GM23338 (cell line): Measurements from ENCODE around the gene TBCB. TPM values are rescaled to one million over a fixed set of nuclear protein-coding genes. Genes with fewer than 3 reads are reported as not detected.

ENCODE experiments used
- ATAC-seq: fragments of 200-7000 bp; cut with Tn5 transposase; 3 replicates; pipeline ENCODE4 v1.9.1; 2020
- DNase-seq: peaks from one replicate; pipeline ENCODE4 v3.0.0-alpha.2; 2015; ENCODE audit warnings: low spot score
- H2AFZ ChIP-seq: fragments of 200-600 bp; sonication (generic); 2 replicates; pipeline ENCODE4 v1.8.0; 2016; ENCODE audit warnings: antibody characterized with exemption, mild to moderate bottlenecking, moderate library complexity
- H3F3A ChIP-seq: fragments of 200-600 bp; sonication (generic); replicated peaks from 2 replicates; pipeline ENCODE4 v1.8.0; 2017; ENCODE audit warnings: antibody characterized with exemption, mixed run types, low read depth
- H3K27ac ChIP-seq: fragments of 200-600 bp; sonication (generic); 2 replicates; pipeline ENCODE4 v1.6.1; 2016; ENCODE audit warnings: low read depth
- H3K27me3 ChIP-seq: fragments of 200-600 bp; sonication (generic); 2 replicates; pipeline ENCODE4 v1.8.0; 2016; ENCODE audit warnings: mild to moderate bottlenecking, mixed run types, moderate library complexity; ENCODE audit not compliant: insufficient read depth
- H3K36me3 ChIP-seq: fragments of 200-600 bp; sonication (generic); 2 replicates; pipeline ENCODE4 v1.8.0; 2016; ENCODE audit warnings: mild to moderate bottlenecking; ENCODE audit not compliant: insufficient read depth
- H3K4me1 ChIP-seq: fragments of 200-600 bp; sonication (generic); 2 replicates; pipeline ENCODE4 v1.8.0; 2016; ENCODE audit warnings: mild to moderate bottlenecking, moderate library complexity; ENCODE audit not compliant: insufficient read depth
- H3K4me2 ChIP-seq: fragments of 200-600 bp; sonication (generic); 2 replicates; pipeline ENCODE4 v1.7.1; 2017; ENCODE audit warnings: mixed run types
- H3K4me3 ChIP-seq: fragments of 200-600 bp; sonication (generic); 2 replicates; pipeline ENCODE4 v1.6.1; 2016; ENCODE audit warnings: mixed run types
- H3K79me2 ChIP-seq: fragments of 200-600 bp; sonication (generic); replicated peaks from 2 replicates; pipeline ENCODE4 v1.8.0; 2017; ENCODE audit warnings: mild to moderate bottlenecking; ENCODE audit not compliant: insufficient read depth
- H3K9me2 ChIP-seq: fragments of 200-600 bp; sonication (generic); 2 replicates; pipeline ENCODE4 v1.8.0; 2017; ENCODE audit not compliant: insufficient read depth
- H4K20me1 ChIP-seq: fragments of 200-600 bp; sonication (generic); replicated peaks from 2 replicates; pipeline ENCODE4 v1.8.0; 2017; ENCODE audit warnings: mild to moderate bottlenecking; ENCODE audit not compliant: insufficient read depth
- H3K27ac Mint-ChIP-seq: 2 replicates; pipeline ENCODE4 v1.8.0; 2020; ENCODE audit warnings: inconsistent platforms, mild to moderate bottlenecking, moderate library complexity, mixed read lengths
- H3K27me3 Mint-ChIP-seq: 3 replicates; pipeline ENCODE4 v1.8.0; 2022; ENCODE audit warnings: low read depth, mild to moderate bottlenecking, moderate library complexity, mixed read lengths, inconsistent platforms; ENCODE audit not compliant: insufficient read depth, poor library complexity
- H3K36me3 Mint-ChIP-seq: 3 replicates; pipeline ENCODE4 v1.8.0; 2021; ENCODE audit warnings: low read depth, mild to moderate bottlenecking, inconsistent platforms, moderate library complexity, mixed read lengths
- H3K4me1 Mint-ChIP-seq: 3 replicates; pipeline ENCODE4 v1.8.0; 2020; ENCODE audit warnings: mild to moderate bottlenecking, inconsistent platforms, mixed read lengths
- H3K4me3 Mint-ChIP-seq: 3 replicates; pipeline ENCODE4 v1.8.0; 2021; ENCODE audit warnings: moderate library complexity, mild to moderate bottlenecking, inconsistent platforms, mixed read lengths
- H3K9me3 Mint-ChIP-seq: 3 replicates; pipeline ENCODE4 v1.8.0; 2020; ENCODE audit warnings: moderate library complexity, mild to moderate bottlenecking, inconsistent platforms, mixed read lengths
- CREB1 ChIP-seq: fragments of 250-450 bp; sonication (Bioruptor Pico); IDR thresholded peaks from 2 replicates; pipeline ENCODE4 v1.5.0; 2020; ENCODE audit warnings: low read depth, mild to moderate bottlenecking, moderate library complexity
- EZH2 ChIP-seq: fragments of 200-600 bp; sonication (generic); IDR thresholded peaks from one replicate; pipeline ENCODE4 v1.8.0; 2017; ENCODE audit warnings: antibody characterized with exemption, mild to moderate bottlenecking, low read depth; ENCODE audit not compliant: unreplicated experiment
- EZH2phosphoT487 ChIP-seq: fragments of 200-600 bp; sonication (generic); IDR thresholded peaks from one replicate; pipeline ENCODE4 v1.8.1; 2018; ENCODE audit warnings: antibody characterized with exemption; ENCODE audit not compliant: unreplicated experiment
- NANOG ChIP-seq: IDR thresholded peaks from 2 replicates; pipeline ENCODE4 v1.6.1; 2016; ENCODE audit warnings: antibody characterized with exemption, borderline replicate concordance
- POLR2AphosphoS5 ChIP-seq: IDR thresholded peaks from 2 replicates; pipeline ENCODE4 v1.6.1; 2016; ENCODE audit warnings: antibody characterized with exemption, low read depth
- ZNF462 ChIP-seq: fragments of 250-450 bp; sonication (Bioruptor Pico); IDR thresholded peaks from 2 replicates; pipeline ENCODE4 v1.5.0; 2020; ENCODE audit warnings: mild to moderate bottlenecking, moderate library complexity
- polyA plus RNA-seq: library from polyadenylated mRNA; unstranded; fragments of >200 nt; fragmentation: Nextera tagmentation; extraction: Ambion mirVana; gene quantifications from 2 replicates; pipeline ENCODE4 v1.2.1, GENCODE V29; 2016
- total RNA-seq: library from RNA; depleted of rRNA; stranded (reverse); fragments of >200 nt; shearing (Covaris generic); gene quantifications from 2 replicates; pipeline ENCODE4 v1.2.3, GENCODE V29; 2014

TBCB gene
- total and polyA plus RNA-seq, 2 experiments from 2014 or later = 275 to 290 TPM

- Mint-ChIP-seq H3K9me3 (no peaks in the 10 kb centered on the region; the same call in 2 of the 3 replicates), H3K27me3 (peaks cover 22% of the 10 kb centered on the region), H3K4me3 (peak overlapping the region; percentile 99), H3K36me3 (peaks cover 43% of the 10 kb centered on the region), H3K4me1 (peaks cover 31% of the 10 kb centered on the region), H3K27ac (peak overlapping the region; percentile 98; the same call in 1 of the 2 replicates)
- Histone ChIP-seq H3K4me3 (peak overlapping the region; percentile 98), H3K4me1 (peaks cover 20% of the 10 kb centered on the region), H3K27me3 (no peaks in the 10 kb centered on the region), H4K20me1 (peaks cover 10% of the 10 kb centered on the region; the same call in 1 of the 2 replicates), H3K79me2 (peaks cover 22% of the 10 kb centered on the region), H3K36me3 (no peaks in the 10 kb centered on the region; the same call in 1 of the 2 replicates), H3K9me2 (no peaks in the 10 kb centered on the region), H2AFZ (no peak overlapping the region), H3K4me2 (peak overlapping the region; percentile 99), H3K27ac (no peak overlapping the region), H3F3A (peaks cover 26% of the 10 kb centered on the region)
- TF ChIP-seq EZH2 (no peak), ZNF462 (CRISPR knock-in tag) (no peak), NANOG (no peak), CREB1 (CRISPR knock-in tag) (no peak), EZH2phosphoT487 (no peak), POLR2AphosphoS5 (no peak)
- DNase-seq (no peak), ATAC-seq (no peak)
Measured at GRCh38 chr19:36113425-36113824, 1.8 kb upstream of the TBCB start.
